H1 (cell line): ENCODE results near the gene NOP9. TPM values are rescaled to one million over a fixed set of nuclear protein-coding genes. Genes with fewer than 3 reads are reported as not detected.
A peak's percentile ranks its signal among the peaks of the same experiment; 100 is the strongest.

Experiments
- CTCF ChIA-PET: fragments of 300-600 bp; sonication (Branson Sonifier 250); formaldehyde crosslinking; loops from one replicate; lab custom pipeline; 2021; ENCODE audit not compliant: partially characterized antibody; lab: Charles Lee
- POLR2A ChIA-PET: fragments of 300-600 bp; sonication (Branson Sonifier 250); formaldehyde crosslinking; loops from one replicate; lab custom pipeline; 2021; ENCODE audit warnings: inconsistent platforms; ENCODE audit not compliant: partially characterized antibody; lab: Charles Lee
- DNase-seq, 2 experiments: peaks; one replicate each; pipeline versions ENCODE4 v3.0.0 to v3.0.0-alpha.2; 2010 to 2022; ENCODE audit warnings: low spot score in 2 of 2, low read depth in 1 of 2, mixed read lengths in 1 of 2
- FAIRE-seq: peaks from 2 replicates; lab custom pipeline; 2011; peaks lifted over from hg19 to GRCh38; lab: Jason Lieb, UNC
- H2AFZ ChIP-seq: 2 replicates; pipeline ENCODE4 v1.8.1; 2012; ENCODE audit warnings: low read length, inconsistent platforms
- H2AK5ac ChIP-seq: 2 replicates; pipeline ENCODE4 v1.6.1; 2013; ENCODE audit warnings: low read depth, low read length
- H2BK120ac ChIP-seq: replicated peaks from 2 replicates; pipeline ENCODE3; 2013; ENCODE audit warnings: low read depth, low read length, inconsistent platforms
- H2BK12ac ChIP-seq: 2 replicates; pipeline ENCODE4 v1.6.1; 2013; ENCODE audit warnings: low read depth, low read length
- H2BK15ac ChIP-seq: 2 replicates; pipeline ENCODE4 v1.6.1; 2013; ENCODE audit warnings: low read length
- H2BK20ac ChIP-seq: 2 replicates; pipeline ENCODE4 v1.6.1; 2013; ENCODE audit warnings: low read length
- H2BK5ac ChIP-seq: 2 replicates; pipeline ENCODE4 v1.6.1; 2013; ENCODE audit warnings: low read depth, low read length
- H3K14ac ChIP-seq: 2 replicates; pipeline ENCODE4 v1.6.1; 2013; ENCODE audit warnings: inconsistent platforms; ENCODE audit not compliant: insufficient read length
- H3K18ac ChIP-seq: 2 replicates; pipeline ENCODE4 v1.6.1; 2013; ENCODE audit warnings: low read length; ENCODE audit errors: extremely low read depth
- H3K23ac ChIP-seq: 2 replicates; pipeline ENCODE4 v1.6.1; 2013; ENCODE audit warnings: inconsistent platforms; ENCODE audit not compliant: insufficient read length
- H3K23me2 ChIP-seq: 2 replicates; pipeline ENCODE4 v1.6.1; 2013; ENCODE audit warnings: low read depth, low read length
- H3K27ac ChIP-seq: 2 replicates; pipeline ENCODE4 v1.6.1; 2011; ENCODE audit warnings: low read depth, low read length, inconsistent platforms
- H3K27me3 ChIP-seq, 4 experiments: replicated peaks in 1 of 4; 1 replicate in 1 of 4; 2 replicates in 3 of 4; pipeline versions ENCODE4 v1.6.1 to v1.8.1; 2011 to 2013; ENCODE audit warnings: low read length in 3 of 4, mild to moderate bottlenecking in 3 of 4, inconsistent platforms in 2 of 4, mixed read lengths in 2 of 4, moderate library complexity in 1 of 4; ENCODE audit not compliant: control insufficient read depth in 3 of 4, insufficient read depth in 3 of 4; ENCODE audit errors: extremely low read depth in 1 of 4
- H3K36me3 ChIP-seq, 4 experiments: 2 replicates each; pipeline versions ENCODE4 v1.6.1 to v1.8.1; 2011 to 2013; ENCODE audit warnings: mild to moderate bottlenecking in 4 of 4, low read length in 3 of 4, moderate library complexity in 2 of 4, control low read depth in 1 of 4, inconsistent platforms in 1 of 4; ENCODE audit not compliant: insufficient read depth in 4 of 4, control insufficient read depth in 2 of 4
- H3K4ac ChIP-seq: replicated peaks from 2 replicates; pipeline ENCODE3; 2013; ENCODE audit warnings: low read length, low read depth, mixed read lengths, inconsistent platforms; ENCODE audit not compliant: insufficient read length
- H3K4me1 ChIP-seq, 4 experiments: replicated peaks in 1 of 4; 1 replicate in 1 of 4; 2 replicates in 3 of 4; pipeline versions ENCODE4 v1.6.1 to v1.8.1; 2011 to 2013; ENCODE audit warnings: low read length in 3 of 4, inconsistent platforms in 2 of 4, mixed read lengths in 1 of 4; ENCODE audit not compliant: insufficient read depth in 4 of 4, control insufficient read depth in 3 of 4
- H3K4me2 ChIP-seq, 2 experiments: 2 replicates each; pipeline versions ENCODE4 v1.6.1 to v1.8.1; 2011 to 2013; ENCODE audit warnings: low read depth in 2 of 2, low read length in 2 of 2, control low read depth in 1 of 2, inconsistent platforms in 1 of 2, mild to moderate bottlenecking in 1 of 2; ENCODE audit not compliant: insufficient read depth in 1 of 2
- H3K4me3 ChIP-seq, 4 experiments: fragments of 200-600, 300-600 bp in 1 of 4; sonication (generic), shearing (Covaris generic), sonication (Bioruptor Twin) in 1 of 4; 2 replicates each; pipeline versions ENCODE4 v1.5.1 to v1.8.1; 2011 to 2016; ENCODE audit warnings: low read length in 4 of 4, low read depth in 3 of 4, control low read depth in 2 of 4, inconsistent platforms in 2 of 4, mild to moderate bottlenecking in 2 of 4, mixed read lengths in 1 of 4, moderate library complexity in 1 of 4; ENCODE audit not compliant: insufficient read depth in 2 of 4; ENCODE audit errors: extremely low read depth in 1 of 4
- H3K56ac ChIP-seq: replicated peaks from 2 replicates; pipeline ENCODE3; 2013; ENCODE audit warnings: low read depth, mild to moderate bottlenecking, mixed read lengths, low read length, inconsistent platforms; ENCODE audit not compliant: insufficient read length
- H3K79me1 ChIP-seq: 2 replicates; pipeline ENCODE4 v1.6.1; 2013; ENCODE audit warnings: low read depth, low read length, control low read depth
- H3K79me2 ChIP-seq, 2 experiments: 2 replicates each; pipeline versions ENCODE4 v1.6.1 to v1.8.1; 2012 to 2013; ENCODE audit warnings: low read length in 2 of 2, mild to moderate bottlenecking in 2 of 2, inconsistent platforms in 1 of 2; ENCODE audit not compliant: insufficient read depth in 2 of 2, control insufficient read depth in 1 of 2
- H3K9ac ChIP-seq, 4 experiments: replicated peaks in 1 of 4; 1 replicate in 1 of 4; 2 replicates in 3 of 4; pipeline versions ENCODE4 v1.6.1 to v1.8.1; 2011 to 2013; ENCODE audit warnings: low read depth in 3 of 4, low read length in 3 of 4, control low read depth in 2 of 4, mild to moderate bottlenecking in 2 of 4, moderate library complexity in 2 of 4, inconsistent platforms in 1 of 4; ENCODE audit errors: extremely low read depth in 1 of 4
- H3K9me3 ChIP-seq, 2 experiments: 2 replicates each; pipeline versions ENCODE4 v1.6.1 to v1.8.1; 2012 to 2013; ENCODE audit warnings: mild to moderate bottlenecking in 2 of 2, moderate library complexity in 2 of 2, control low read depth in 1 of 2, inconsistent platforms in 1 of 2, low read depth in 1 of 2, low read length in 1 of 2, mixed read lengths in 1 of 2; ENCODE audit not compliant: insufficient read depth in 2 of 2
- H4K20me1 ChIP-seq, 2 experiments: replicated peaks in 1 of 2; 2 replicates each; pipeline versions ENCODE3 to v1.8.1; 2011 to 2013; ENCODE audit warnings: inconsistent platforms in 2 of 2, low read length in 2 of 2, mild to moderate bottlenecking in 1 of 2; ENCODE audit not compliant: insufficient read depth in 2 of 2, control insufficient read depth in 1 of 2
- H4K5ac ChIP-seq: 2 replicates; pipeline ENCODE4 v1.6.1; 2013; ENCODE audit warnings: low read length, low read depth, mixed read lengths, inconsistent platforms; ENCODE audit not compliant: insufficient read length
- H4K8ac ChIP-seq: 2 replicates; pipeline ENCODE4 v1.8.0; 2013; ENCODE audit warnings: mild to moderate bottlenecking, moderate library complexity, low read length, inconsistent platforms; ENCODE audit not compliant: insufficient read depth; ENCODE audit errors: extremely low read depth
- H4K91ac ChIP-seq: replicated peaks from 2 replicates; pipeline ENCODE3; 2013; ENCODE audit warnings: low read length, mixed read lengths, inconsistent platforms; ENCODE audit not compliant: insufficient read length
- CBX8 ChIP-seq: fragments of 300-800, 300-1000 bp; sonication (generic); IDR thresholded peaks from 2 replicates; pipeline ENCODE4 v1.7.1; 2016; ENCODE audit warnings: low read depth, low read length, borderline replicate concordance
- CHD2 ChIP-seq: IDR thresholded peaks from 2 replicates; pipeline ENCODE4 v1.6.1; 2012; ENCODE audit warnings: low read length, improper control_type of control experiment
- EZH2 ChIP-seq: fragments of 200-600 bp; sonication (generic); IDR thresholded peaks from 2 replicates; pipeline ENCODE4 v1.7.1; 2012; ENCODE audit warnings: low read depth, mild to moderate bottlenecking, moderate library complexity, low read length, inconsistent platforms; ENCODE audit not compliant: severe bottlenecking
- GABPA ChIP-seq: IDR thresholded peaks from 2 replicates; pipeline ENCODE4 v1.6.1; 2011; ENCODE audit warnings: mild to moderate bottlenecking, low read length, moderate library complexity, borderline replicate concordance; ENCODE audit not compliant: insufficient read depth
- GTF2F1 ChIP-seq: IDR thresholded peaks from 2 replicates; pipeline ENCODE4 v1.6.1; 2012; ENCODE audit warnings: low read depth, low read length, improper control_type of control experiment, borderline replicate concordance
- JUN ChIP-seq: IDR thresholded peaks from 2 replicates; pipeline ENCODE4 v1.6.1; 2011; ENCODE audit warnings: low read depth, mild to moderate bottlenecking, improper control_type of control experiment, low read length
- KDM4A ChIP-seq: IDR thresholded peaks from one replicate; pipeline ENCODE4 v1.7.1; 2012; ENCODE audit warnings: low read depth, mild to moderate bottlenecking, moderate library complexity, low read length, inconsistent platforms; ENCODE audit not compliant: severe bottlenecking
- NANOG ChIP-seq: IDR thresholded peaks from 2 replicates; pipeline ENCODE4 v1.6.1; 2011; ENCODE audit warnings: low read length, low read depth, mild to moderate bottlenecking, inconsistent platforms; ENCODE audit not compliant: insufficient read depth, poor library complexity, severe bottlenecking
- POLR2A ChIP-seq, 2 experiments: IDR thresholded peaks; 1 replicate in 1 of 2; 2 replicates in 1 of 2; pipeline ENCODE4 v1.6.1; 2011; ENCODE audit warnings: low read depth in 2 of 2, low read length in 2 of 2, mild to moderate bottlenecking in 2 of 2; ENCODE audit errors: control extremely low read depth in 1 of 2
- SP1 ChIP-seq: IDR thresholded peaks from 2 replicates; pipeline ENCODE4 v1.6.1; 2011; ENCODE audit warnings: low read depth, low read length
- SP4 ChIP-seq: IDR thresholded peaks from 2 replicates; pipeline ENCODE4 v1.6.1; 2012; ENCODE audit warnings: low read length, inconsistent platforms
- SUZ12 ChIP-seq: fragments of 200-600 bp; sonication (generic); IDR thresholded peaks from 2 replicates; pipeline ENCODE4 v1.6.1; 2012; ENCODE audit warnings: mild to moderate bottlenecking, inconsistent platforms, low read length, moderate library complexity, mixed read lengths
- TCF12 ChIP-seq: IDR thresholded peaks from 2 replicates; pipeline ENCODE4 v1.6.1; 2011; ENCODE audit warnings: low read depth, mild to moderate bottlenecking, low read length
- TEAD4 ChIP-seq: IDR thresholded peaks from 2 replicates; pipeline ENCODE4 v1.6.1; 2012; ENCODE audit warnings: low read depth, low read length, inconsistent platforms, mixed read lengths
- YY1 ChIP-seq: IDR thresholded peaks from 2 replicates; pipeline ENCODE4 v1.6.1; 2011; ENCODE audit warnings: low read depth, mild to moderate bottlenecking, low read length
- ZNF274 ChIP-seq: IDR thresholded peaks from 2 replicates; pipeline ENCODE4 v1.7.0; 2012; ENCODE audit warnings: low read length, borderline replicate concordance; ENCODE audit errors: extremely low read depth
- WGBS, 2 experiments: shearing (Covaris generic) in 1 of 2; methylation state at CpG; one replicate each; pipeline versions ENCODE4 v1.1.6 to v1.1.7; 2013 to 2015; ENCODE audit warnings: low lambda C conversion rate in 2 of 2, mixed read lengths in 2 of 2, inconsistent platforms in 1 of 2, low coverage in 1 of 2, missing lambda C conversion rate in 1 of 2; ENCODE audit not compliant: insufficient replicate concordance in 2 of 2, insufficient coverage in 1 of 2, insufficient read length in 1 of 2; ENCODE audit errors: extremely low coverage in 1 of 2, missing lambda C conversion rate in 1 of 2; 5-methylcytosine and 5-hydroxymethylcytosine counted together
- polyA plus RNA-seq, 7 experiments: library from polyadenylated mRNA; depleted of rRNA in 3 of 7; stranded (reverse) in 5 of 7; unstranded in 2 of 7; fragments of >200 nt in 5 of 7; fragments of 200-250 nt in 2 of 7; gene quantifications; 1 replicate in 5 of 7; 2 replicates in 1 of 7; 4 replicates in 1 of 7; pipeline versions ENCODE4 v1.2.1 to v1.2.3, GENCODE V29; 2011 to 2013; ENCODE audit warnings: missing spikeins in 2 of 7, mixed read lengths in 2 of 7
- total RNA-seq: library from RNA; stranded (reverse); fragmentation: NEBNext Ultra II Directional; extraction: Animal tissue kit (Norgen Biotek cat#: 25700); gene quantifications from 2 replicates; pipeline ENCODE4 v1.2.1, GENCODE V29; 2021

NOP9 gene
- total and polyA plus RNA-seq, 2 of the 8 experiments (the other 6 are each of a cell fraction or from before 2014, with no cell fraction given): 17.8 to 34.8 TPM

GRCh38 chr14:24250354-24250753 is 49.3 kb upstream of the NOP9 start:
- POLR2A ChIA-PET: interaction anchor here (0.6 to 4.5 kb wide), 5 partner anchors 9 to 49 kb away, joined by 3 to 26 read pairs (median 8); partner anchors contain the start of genes DHRS1, NOP9 and RABGGTA
- Histone ChIP-seq H3K79me2 (no peaks in the 10 kb centered on the region), H3K36me3 (no peaks in the 10 kb centered on the region), H3K9me3 (no peaks in the 10 kb centered on the region), H3K4me2 (no peak overlapping the region), H4K91ac (no peak overlapping the region), H3K27ac (no peak overlapping the region), H3K23me2 (no peaks in the 10 kb centered on the region), H3K14ac (no peak overlapping the region), H3K27me3 (no peaks in the 10 kb centered on the region), H3K9ac (no peak overlapping the region), H3K4ac (no peak overlapping the region), H3K18ac (no peak overlapping the region), H3K4me3 (no peak overlapping the region), H3K56ac (no peak overlapping the region), H4K8ac (no peak overlapping the region), H2BK20ac (no peak overlapping the region), H3K23ac (no peak overlapping the region), H2AK5ac (no peak overlapping the region), H4K20me1 (no peaks in the 10 kb centered on the region), H2BK5ac (0 out of 2 replicates have a peak overlapping the region, but pooled peaks have one; percentile 30), H4K5ac (no peak overlapping the region), H2BK15ac (no peak overlapping the region), H2BK120ac (no peak overlapping the region), H3K79me1 (no peaks in the 10 kb centered on the region), H2BK12ac (no peak overlapping the region), H2AFZ (no peak overlapping the region), H3K4me1 (no peaks in the 10 kb centered on the region)
- CTCF ChIA-PET: interaction anchor here (1.4 to 6.0 kb wide), 7 partner anchors 12 to 58 kb away, joined by 4 to 63 read pairs (median 16); partner anchors contain the start of genes CIDEB, DHRS1, NOP9 and RABGGTA
- DNase-seq (no peak), FAIRE-seq (no peak)
- 83% methylated on average over 4 of the region's 4 CpGs; no CpG with 5 or more reads in 1 of the 2 experiments for WGBS, 2 experiments
- TF ChIP-seq CBX8 (no peak), CHD2 (no peak), GTF2F1 (no peak), SP1 (no peak), EZH2 (no peak), KDM4A (no peak), POLR2A (IDR thresholded peaks at IDR 0.05; ENCODE audit: control extremely low read depth in 1 of 2, low read depth in 2 of 2, low read length in 2 of 2) (no peak), TEAD4 (no peak), SP4 (no peak), NANOG (no peak), JUN (no peak), GABPA (no peak), SUZ12 (no peak), TCF12 (no peak), ZNF274 (no peak), YY1 (no peak)
